Ovary (tissue), 3 donors: ENCODE data around the gene KCNQ5.

ENCODE experiments used
- CTCF ChIP-seq, 3 donors: fragments of 450-650 bp in 2 of 3; fragments of 200-600 bp in 1 of 3; IDR thresholded peaks; one replicate each; pipeline versions ENCODE4 v1.5.1 to v1.8.0; 2016 to 2022; ENCODE audit warnings: antibody characterized with exemption in 3 of 3, mild to moderate bottlenecking in 1 of 3
- EP300 ChIP-seq: sonication (generic); formaldehyde crosslinking; IDR thresholded peaks from one replicate; pipeline ENCODE4 v1.6.1; 2017; ENCODE audit warnings: antibody characterized with exemption
- POLR2A ChIP-seq: fragments of 450-650 bp; IDR thresholded peaks from one replicate; pipeline ENCODE4 v1.6.1; 2017; ENCODE audit warnings: antibody characterized with exemption, mild to moderate bottlenecking, moderate library complexity
- donor health status: DM: no; HTN: no; CAD: no.

DNA sequence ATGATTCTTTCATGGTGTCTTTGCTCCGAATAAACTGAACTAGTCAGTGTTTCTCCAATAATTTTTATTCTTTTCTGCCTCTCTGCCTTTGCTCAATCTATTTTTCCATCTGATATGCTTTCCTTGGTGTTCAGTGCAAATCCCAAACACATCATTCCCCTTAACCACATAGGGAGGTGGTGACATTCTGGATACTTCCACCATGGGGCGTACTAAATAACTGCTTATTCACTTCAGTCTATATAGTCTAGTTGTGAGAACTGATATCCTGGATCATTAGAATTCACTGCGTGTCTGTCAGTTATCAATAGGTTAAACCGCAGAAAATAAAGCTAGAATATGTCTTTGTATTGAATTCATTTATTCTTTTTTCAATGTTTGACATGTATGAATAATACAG, 83.1 kb downstream of the KCNQ5 start:
- TF ChIP-seq CTCF (IDR thresholded peaks at IDR 0.05) (no peak), POLR2A (no peak), EP300 (no peak)
